HG03565 (cell line): Measurements from ENCODE around the gene NID1.
A peak's percentile ranks its signal among the peaks of the same experiment; 100 is the strongest.
"Not testable (repeated sequence)": the region's sequence is repeated elsewhere in the genome, so short reads cannot be mapped to it uniquely, and the experiment has no call there.

Source experiments
- ATAC-seq: cut with Tn5 transposase; IDR thresholded peaks from one replicate; pipeline ENCODE4 v1.9.1; 2021; ENCODE audit warnings: mild to moderate bottlenecking, moderate library complexity; ENCODE audit not compliant: unreplicated experiment

The NID1 gene

GRCh38 chr1:235972311-235972689 is 92.6 kb downstream of the NID1 start:
- peak; percentile 24 for ATAC-seq

GRCh38 chr1:235971571-235972310 is 93.1 kb downstream of the NID1 start:
- ATAC-seq: peak; percentile 88

- ATAC-seq: no peak
These were observed 93.9 kb downstream of the NID1 start for GRCh38 chr1:235971020-235971419.

- no peak for ATAC-seq
These were observed 96.1 kb downstream of the NID1 start for GRCh38 chr1:235968831-235969230.

- not testable (repeated sequence) for ATAC-seq
These were observed 98.8 kb downstream of the NID1 start for GRCh38 chr1:235966134-235966533.

- ATAC-seq: no peak
These were observed 104.1 kb downstream of the NID1 start for GRCh38 chr1:235960809-235961208.

- ATAC-seq: no peak
These were observed 106.9 kb downstream of the NID1 start for GRCh38 chr1:235958021-235958420.

GRCh38 chr1:235955777-235956176 is 109.1 kb downstream of the NID1 start:
- no peak for ATAC-seq

- ATAC-seq: peak; percentile 94
These were observed 110.3 kb downstream of the NID1 start for GRCh38 chr1:235954306-235955283.

GRCh38 chr1:235953801-235954200 is 111.1 kb downstream of the NID1 start:
- no peak for ATAC-seq

GRCh38 chr1:235952950-235953615 is 111.8 kb downstream of the NID1 start:
- ATAC-seq: peak; percentile 38

- no peak for ATAC-seq
These were observed 113.2 kb downstream of the NID1 start for GRCh38 chr1:235951661-235952060.

GRCh38 chr1:235950318-235950717 is 114.6 kb downstream of the NID1 start:
- ATAC-seq: no peak

GRCh38 chr1:235948774-235949427 is 116.0 kb downstream of the NID1 start:
- ATAC-seq: no peak

- no peak for ATAC-seq
These were observed 116.9 kb downstream of the NID1 start for GRCh38 chr1:235947989-235948388.

- ATAC-seq: peak; percentile 37
These were observed 118.3 kb downstream of the NID1 start for GRCh38 chr1:235946571-235946981.

- peak; percentile 48 for ATAC-seq
These were observed 118.9 kb downstream of the NID1 start for GRCh38 chr1:235945775-235946570.

GRCh38 chr1:235943581-235944114 is 121.2 kb downstream of the NID1 start:
- ATAC-seq: no peak

GRCh38 chr1:235942979-235943575 is 121.8 kb downstream of the NID1 start:
- ATAC-seq: no peak
